ENCODE measurements around the gene MARCKSL1. TPM values are rescaled to one million over a fixed set of nuclear protein-coding genes. Genes with fewer than 3 reads are reported as not detected.
"Not testable (repeated sequence)": the region's sequence is repeated elsewhere in the genome, so short reads cannot be mapped to it uniquely, and the experiment has no call there.

The MARCKSL1 gene
- total RNA-seq, 1 donor from 2014 or later: 833 TPM

GRCh38 chr1:32356478-32356877 lies 20.4 kb upstream of the MARCKSL1 start:
- no peak overlapping the region for H3K27ac Mint-ChIP-seq
- H3K4me1 Mint-ChIP-seq (ENCODE audit: low read depth): peaks cover 14% of the 10 kb centered on the region
- H3K9me3 Mint-ChIP-seq (ENCODE audit: low read depth): no peaks in the 10 kb centered on the region
- TF ChIP-seq CTCF (IDR thresholded peaks at IDR 0.05; ENCODE audit: unreplicated experiment): no peak
- no peak overlapping the region for H3K4me3 Mint-ChIP-seq (ENCODE audit: low read depth)
- H3K36me3 Mint-ChIP-seq (ENCODE audit: insufficient read depth): peaks cover 7% of the 10 kb centered on the region
- DNase-seq (ENCODE audit: low spot score, unreplicated experiment): no peak
- H3K27me3 Mint-ChIP-seq: peaks cover 6% of the 10 kb centered on the region

GRCh38 chr1:32355778-32356177 lies 19.7 kb upstream of the MARCKSL1 start:
- H3K4me3 Mint-ChIP-seq (ENCODE audit: low read depth); DNase-seq (ENCODE audit: low spot score, unreplicated experiment); H3K9me3 Mint-ChIP-seq (ENCODE audit: low read depth); H3K36me3 Mint-ChIP-seq (ENCODE audit: insufficient read depth); H3K27ac Mint-ChIP-seq; H3K27me3 Mint-ChIP-seq: not testable (repeated sequence)
- peaks cover 13% of the 10 kb centered on the region for H3K4me1 Mint-ChIP-seq (ENCODE audit: low read depth)

GRCh38 chr1:32353886-32354570 lies 18.0 kb upstream of the MARCKSL1 start:
- Mint-ChIP-seq H3K9me3 (ENCODE audit: low read depth) (no peaks in the 10 kb centered on the region), H3K27me3 (no peaks in the 10 kb centered on the region), H3K4me1 (ENCODE audit: low read depth) (peaks cover 13% of the 10 kb centered on the region), H3K27ac (peak overlapping the region; percentile 65), H3K36me3 (ENCODE audit: insufficient read depth) (peaks cover 2% of the 10 kb centered on the region), H3K4me3 (ENCODE audit: low read depth) (no peak overlapping the region)
- no peak for DNase-seq (ENCODE audit: low spot score, unreplicated experiment)
- TF ChIP-seq CTCF (IDR thresholded peaks at IDR 0.05; ENCODE audit: unreplicated experiment): no peak

- no peak for TF ChIP-seq CTCF (IDR thresholded peaks at IDR 0.05; ENCODE audit: unreplicated experiment)
- no peak for DNase-seq (ENCODE audit: low spot score, unreplicated experiment)
- Mint-ChIP-seq H3K27me3 (no peaks in the 10 kb centered on the region), H3K4me3 (ENCODE audit: low read depth) (peak overlapping the region; percentile 26), H3K4me1 (ENCODE audit: low read depth) (peaks cover 13% of the 10 kb centered on the region), H3K9me3 (ENCODE audit: low read depth) (no peaks in the 10 kb centered on the region), H3K27ac (peak overlapping the region; percentile 65), H3K36me3 (ENCODE audit: insufficient read depth) (peaks cover 2% of the 10 kb centered on the region)
Observed at GRCh38 chr1:32353431-32353830, 17.4 kb upstream of the MARCKSL1 start.

- peak overlapping the region; percentile 85 for H3K27ac Mint-ChIP-seq
- H3K36me3 Mint-ChIP-seq (ENCODE audit: insufficient read depth): peaks cover 2% of the 10 kb centered on the region
- no peaks in the 10 kb centered on the region for H3K27me3 Mint-ChIP-seq
- peak overlapping the region; percentile 86 for H3K4me3 Mint-ChIP-seq (ENCODE audit: low read depth)
- TF ChIP-seq CTCF (IDR thresholded peaks at IDR 0.05; ENCODE audit: unreplicated experiment): no peak
- peaks cover 13% of the 10 kb centered on the region for H3K4me1 Mint-ChIP-seq (ENCODE audit: low read depth)
- no peaks in the 10 kb centered on the region for H3K9me3 Mint-ChIP-seq (ENCODE audit: low read depth)
- DNase-seq (ENCODE audit: low spot score, unreplicated experiment): no peak
Observed at GRCh38 chr1:32352831-32353383, 16.9 kb upstream of the MARCKSL1 start.

- Mint-ChIP-seq H3K4me1 (ENCODE audit: low read depth) (peaks cover 13% of the 10 kb centered on the region), H3K9me3 (ENCODE audit: low read depth) (no peaks in the 10 kb centered on the region), H3K4me3 (ENCODE audit: low read depth) (peak overlapping the region; percentile 86), H3K36me3 (ENCODE audit: insufficient read depth) (peaks cover 2% of the 10 kb centered on the region), H3K27ac (peak overlapping the region; percentile 85), H3K27me3 (no peaks in the 10 kb centered on the region)
- TF ChIP-seq CTCF (IDR thresholded peaks at IDR 0.05; ENCODE audit: unreplicated experiment): no peak
- no peak for DNase-seq (ENCODE audit: low spot score, unreplicated experiment)
Observed at GRCh38 chr1:32352239-32352745, 16.3 kb upstream of the MARCKSL1 start.
